Measurements from ENCODE around the gene ICAM5.

- TF ChIP-seq PKNOX1 (IDR thresholded peaks at IDR 0.05) (no peak), SP1 (IDR thresholded peaks at IDR 0.05) (no peak), ARNT (IDR thresholded peaks at IDR 0.05) (no peak)
These were observed 53.7 kb downstream of the ICAM5 start for GRCh38 chr19:10343495-10343894.

Measured in HEK293T (cell line).